Testis (tissue), 3 donors: ENCODE data around the gene KCNG2. TPM values are rescaled to one million over a fixed set of nuclear protein-coding genes. Genes with fewer than 3 reads are reported as not detected.

Source experiments
- DNase-seq: peaks from one replicate; pipeline ENCODE4 v3.0.0-alpha.2; 2019
- H3K27ac ChIP-seq, 2 donors: fragments of 200-600 bp; sonication (generic); one replicate each; pipeline ENCODE4 v1.5.1; 2019
- H3K27me3 ChIP-seq: fragments of 200-600 bp; sonication (generic); one replicate; pipeline ENCODE4 v1.5.1; 2019
- H3K36me3 ChIP-seq: fragments of 200-600 bp; sonication (generic); one replicate; pipeline ENCODE4 v1.5.1; 2017; ENCODE audit warnings: low read depth; ENCODE audit errors: missing control alignments
- H3K4me1 ChIP-seq: fragments of 200-600 bp; sonication (generic); one replicate; pipeline ENCODE4 v1.5.1; 2019
- H3K4me3 ChIP-seq, 2 donors: fragments of 200-600 bp; sonication (generic); one replicate each; pipeline ENCODE4 v1.5.1; 2017 to 2019
- H3K9me3 ChIP-seq: fragments of 200-600 bp; sonication (generic); one replicate; pipeline ENCODE4 v1.5.1; 2017
- POLR2A ChIP-seq: fragments of 450-650 bp; IDR thresholded peaks from one replicate; pipeline ENCODE4 v1.6.1; 2017; ENCODE audit warnings: antibody characterized with exemption, mild to moderate bottlenecking, moderate library complexity
- WGBS, 2 donors: methylation state at CpG; one replicate each; pipeline ENCODE4 v1.1.5; 2018; 5-methylcytosine and 5-hydroxymethylcytosine counted together
- intact Hi-C: fragments of 100-400 bp; cut with DNase I; formaldehyde crosslinking; loops from one replicate; pipeline ENCODE4 v1.15.1; 2023; ENCODE audit warnings: low total_unique reads
- polyA plus RNA-seq: library from polyadenylated mRNA; stranded (reverse); fragments of 350-450 nt; fragmentation: Illumina TruSeq; extraction: RNeasy Lipid Tissue Mini Kit (QIAGEN cat#74804); gene quantifications from one replicate; pipeline ENCODE4 v1.2.3, GENCODE V29; 2014; ENCODE audit warnings: low read depth, low replicate concordance; ENCODE audit not compliant: insufficient read depth
- total RNA-seq, 2 donors: library from RNA; depleted of rRNA; stranded (reverse); fragments of >200 nt; gene quantifications; one replicate each; pipeline ENCODE4 v1.2.3, GENCODE V29; 2016
- TF ChIP-seq, protein P1 (sequence below), 3 experiments: fragments of 450-650 bp in 2 of 3; fragments of 200-600 bp in 1 of 3; sonication (generic) in 1 of 3; IDR thresholded peaks; one replicate each; pipeline ENCODE4 v1.5.1; 2016 to 2019; ENCODE audit warnings: antibody characterized with exemption in 3 of 3, mild to moderate bottlenecking in 2 of 3, moderate library complexity in 1 of 3

Gene KCNG2
- total and polyA plus RNA-seq, 3 donors from 2014 or later, result 0.50 to 7.6 (median 7.2) TPM

DNA sequence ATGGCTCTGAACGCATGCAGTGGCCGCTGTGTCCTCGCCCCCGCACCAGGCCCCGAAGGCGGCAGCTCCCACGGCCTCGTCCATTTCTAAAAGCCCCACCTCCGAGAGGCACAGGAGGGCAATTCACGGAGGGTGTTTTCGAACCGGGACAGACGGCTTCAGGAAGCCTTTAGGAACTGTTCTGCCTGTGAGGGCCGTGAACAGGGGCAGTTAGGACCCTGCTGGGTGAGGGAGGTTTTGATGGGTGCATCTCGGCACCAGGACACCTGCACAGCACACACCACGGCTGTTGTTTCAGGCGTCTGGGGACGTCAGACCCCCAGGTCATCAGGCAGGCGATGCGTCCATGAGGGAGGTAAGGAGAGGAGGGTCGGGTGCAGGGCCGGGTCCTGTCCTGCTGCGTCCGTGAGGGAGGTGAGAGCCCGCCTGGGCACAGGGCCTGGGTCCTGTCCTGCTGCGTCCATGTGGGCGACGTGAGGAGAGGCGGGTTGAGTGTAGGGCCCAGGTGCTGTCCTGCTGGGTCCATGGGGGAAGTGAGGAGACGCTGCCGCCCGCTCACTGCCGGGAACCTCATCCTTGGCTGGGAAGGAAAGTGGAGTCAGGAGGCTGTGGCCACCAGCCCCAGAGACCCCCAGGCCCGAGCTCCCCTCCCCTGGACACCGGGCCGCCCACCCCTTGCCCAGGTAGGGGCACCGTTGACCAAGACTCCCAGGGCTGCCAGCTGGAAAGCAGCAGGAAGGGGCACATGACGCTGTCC, 25.5 kb upstream of the KCNG2 start:
- Histone ChIP-seq H3K4me1 (no peaks in the 10 kb centered on the region), H3K9me3 (no peaks in the 10 kb centered on the region), H3K27ac (no peak overlapping the region), H3K4me3 (no peak overlapping the region), H3K27me3 (no peaks in the 10 kb centered on the region), H3K36me3 (no peaks in the 10 kb centered on the region)
- TF ChIP-seq, protein P1, sequence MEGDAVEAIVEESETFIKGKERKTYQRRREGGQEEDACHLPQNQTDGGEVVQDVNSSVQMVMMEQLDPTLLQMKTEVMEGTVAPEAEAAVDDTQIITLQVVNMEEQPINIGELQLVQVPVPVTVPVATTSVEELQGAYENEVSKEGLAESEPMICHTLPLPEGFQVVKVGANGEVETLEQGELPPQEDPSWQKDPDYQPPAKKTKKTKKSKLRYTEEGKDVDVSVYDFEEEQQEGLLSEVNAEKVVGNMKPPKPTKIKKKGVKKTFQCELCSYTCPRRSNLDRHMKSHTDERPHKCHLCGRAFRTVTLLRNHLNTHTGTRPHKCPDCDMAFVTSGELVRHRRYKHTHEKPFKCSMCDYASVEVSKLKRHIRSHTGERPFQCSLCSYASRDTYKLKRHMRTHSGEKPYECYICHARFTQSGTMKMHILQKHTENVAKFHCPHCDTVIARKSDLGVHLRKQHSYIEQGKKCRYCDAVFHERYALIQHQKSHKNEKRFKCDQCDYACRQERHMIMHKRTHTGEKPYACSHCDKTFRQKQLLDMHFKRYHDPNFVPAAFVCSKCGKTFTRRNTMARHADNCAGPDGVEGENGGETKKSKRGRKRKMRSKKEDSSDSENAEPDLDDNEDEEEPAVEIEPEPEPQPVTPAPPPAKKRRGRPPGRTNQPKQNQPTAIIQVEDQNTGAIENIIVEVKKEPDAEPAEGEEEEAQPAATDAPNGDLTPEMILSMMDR (IDR thresholded peaks at IDR 0.05), result no peak
- TF ChIP-seq POLR2A, result no peak
- 65 to 73% methylated on average over 31 to 38 of the region's 38 CpGs for WGBS, 2 donors
- intact Hi-C loops, result no loop called here
- DNase-seq, result no peak

- no peak for DNase-seq
- Histone ChIP-seq H3K4me3 (no peak overlapping the region), H3K9me3 (no peaks in the 10 kb centered on the region), H3K27me3 (no peaks in the 10 kb centered on the region), H3K4me1 (no peaks in the 10 kb centered on the region), H3K27ac (no peak overlapping the region), H3K36me3 (no peaks in the 10 kb centered on the region)
- 94 to 95% methylated on average over 30 of the region's 31 CpGs for WGBS, 2 donors
- TF ChIP-seq, protein P1 (IDR thresholded peaks at IDR 0.05), result no peak
- no peak for TF ChIP-seq POLR2A
- intact Hi-C loops, result no loop called here
Observed at GRCh38 chr18:79772865-79773696, 24.7 kb upstream of the KCNG2 start.

GRCh38 chr18:79774111-79774510, 23.6 kb upstream of the KCNG2 start:
- 71 to 80% methylated on average over 11 to 18 of the region's 18 CpGs for WGBS, 2 donors
- DNase-seq, result no peak
- no peaks in the 10 kb centered on the region for H3K9me3 ChIP-seq

GRCh38 chr18:79775441-79776221, 22.1 kb upstream of the KCNG2 start:
- WGBS, 2 donors, result 83 to 90% methylated on average over 25 to 35 of the region's 35 CpGs
- no peak for DNase-seq
- no peaks in the 10 kb centered on the region for H3K4me1 ChIP-seq
- H3K36me3 ChIP-seq, result no peaks in the 10 kb centered on the region
- intact Hi-C loops, result no loop called here
- TF ChIP-seq POLR2A, result no peak
- TF ChIP-seq, protein P1 (IDR thresholded peaks at IDR 0.05), result no peak
- H3K4me3 ChIP-seq, result no peak overlapping the region
- H3K27me3 ChIP-seq, result no peaks in the 10 kb centered on the region
- no peaks in the 10 kb centered on the region for H3K9me3 ChIP-seq
- no peak overlapping the region for H3K27ac ChIP-seq

More at GRCh38 chr18:79774111-79774510, 23.6 kb upstream of the KCNG2 start:
- intact Hi-C loops, result no loop called here
- no peaks in the 10 kb centered on the region for H3K4me1 ChIP-seq
- TF ChIP-seq, protein P1 (IDR thresholded peaks at IDR 0.05), result no peak
- TF ChIP-seq POLR2A, result no peak
- no peak overlapping the region for H3K4me3 ChIP-seq
- H3K36me3 ChIP-seq, result no peaks in the 10 kb centered on the region
- H3K27me3 ChIP-seq, result no peaks in the 10 kb centered on the region
- H3K27ac ChIP-seq, result no peak overlapping the region
